Epithelial cell of esophagus (primary cell): ENCODE data around the gene RPL31.

Experiments
- DNase-seq: peaks from one replicate; pipeline ENCODE4 v3.0.0; 2010; ENCODE audit warnings: low read depth
- H3K4me3 ChIP-seq: 2 replicates; pipeline ENCODE4 v1.5.1; 2011; ENCODE audit warnings: mild to moderate bottlenecking, low read length, control low read depth
- TF ChIP-seq, protein P1 (sequence below): IDR thresholded peaks from 2 replicates; pipeline ENCODE4 v1.5.1; 2011; ENCODE audit warnings: low read depth, mild to moderate bottlenecking, low read length, control low read depth, inconsistent platforms; ENCODE audit not compliant: insufficient read depth; ENCODE audit errors: missing control alignments

RPL31 gene

DNA sequence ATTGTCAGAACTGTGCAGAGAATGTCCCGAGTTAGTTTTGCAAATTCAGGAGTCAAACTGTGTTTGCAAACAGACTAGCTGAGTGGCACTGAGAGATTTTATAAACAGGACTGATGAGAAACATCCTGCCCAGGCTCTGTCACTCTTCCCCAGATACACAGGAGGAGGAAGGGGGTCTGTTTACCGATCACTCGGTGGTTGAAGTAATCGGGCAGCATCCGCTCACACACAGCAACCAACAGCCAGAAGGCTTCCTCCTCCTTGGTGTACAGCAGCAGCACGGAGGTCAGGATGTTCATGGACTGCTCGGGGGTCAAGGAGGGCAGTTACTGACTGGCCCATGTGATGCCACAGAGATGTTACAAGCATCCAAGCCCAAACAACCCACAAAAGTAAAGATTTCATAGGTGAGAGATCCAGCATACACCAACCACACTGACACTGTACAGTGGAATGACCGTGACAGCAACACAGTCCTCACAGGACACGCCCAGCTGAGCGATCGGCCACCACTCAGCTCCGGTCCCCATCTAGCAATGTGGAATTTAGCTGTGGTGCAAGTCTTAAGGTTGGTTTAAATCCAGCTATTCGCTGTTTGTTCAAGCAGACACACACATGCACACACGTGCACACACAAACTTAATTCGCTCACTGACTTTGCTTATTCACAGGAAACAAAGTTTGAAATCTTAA is 30.1 kb downstream of the RPL31 start:
- TF ChIP-seq, protein P1, sequence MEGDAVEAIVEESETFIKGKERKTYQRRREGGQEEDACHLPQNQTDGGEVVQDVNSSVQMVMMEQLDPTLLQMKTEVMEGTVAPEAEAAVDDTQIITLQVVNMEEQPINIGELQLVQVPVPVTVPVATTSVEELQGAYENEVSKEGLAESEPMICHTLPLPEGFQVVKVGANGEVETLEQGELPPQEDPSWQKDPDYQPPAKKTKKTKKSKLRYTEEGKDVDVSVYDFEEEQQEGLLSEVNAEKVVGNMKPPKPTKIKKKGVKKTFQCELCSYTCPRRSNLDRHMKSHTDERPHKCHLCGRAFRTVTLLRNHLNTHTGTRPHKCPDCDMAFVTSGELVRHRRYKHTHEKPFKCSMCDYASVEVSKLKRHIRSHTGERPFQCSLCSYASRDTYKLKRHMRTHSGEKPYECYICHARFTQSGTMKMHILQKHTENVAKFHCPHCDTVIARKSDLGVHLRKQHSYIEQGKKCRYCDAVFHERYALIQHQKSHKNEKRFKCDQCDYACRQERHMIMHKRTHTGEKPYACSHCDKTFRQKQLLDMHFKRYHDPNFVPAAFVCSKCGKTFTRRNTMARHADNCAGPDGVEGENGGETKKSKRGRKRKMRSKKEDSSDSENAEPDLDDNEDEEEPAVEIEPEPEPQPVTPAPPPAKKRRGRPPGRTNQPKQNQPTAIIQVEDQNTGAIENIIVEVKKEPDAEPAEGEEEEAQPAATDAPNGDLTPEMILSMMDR: no peak
- DNase-seq: no peak
- H3K4me3 ChIP-seq: no peak overlapping the region

DNA sequence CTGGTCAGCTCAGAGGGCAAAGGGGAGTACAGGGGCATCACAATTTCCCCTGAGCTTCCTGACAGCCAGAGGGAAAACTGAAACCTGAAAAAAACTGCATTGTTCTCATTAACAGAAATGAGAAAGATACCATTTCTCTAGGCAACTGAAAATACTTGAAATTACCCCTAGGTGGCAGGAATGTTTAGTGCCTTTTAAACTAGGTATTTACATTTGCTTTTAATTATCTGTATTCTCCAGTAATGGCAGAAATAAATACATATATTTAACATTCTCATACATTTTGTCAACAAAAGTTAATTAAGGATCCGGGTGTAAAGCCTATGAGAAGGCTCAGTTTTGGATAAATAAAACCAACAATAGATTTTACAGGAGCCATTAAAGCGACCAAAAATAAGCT is 34.5 kb downstream of the RPL31 start:
- H3K4me3 ChIP-seq: no peak overlapping the region
- TF ChIP-seq, protein P1: peak; percentile 40
- peak; percentile 30 for DNase-seq

DNA sequence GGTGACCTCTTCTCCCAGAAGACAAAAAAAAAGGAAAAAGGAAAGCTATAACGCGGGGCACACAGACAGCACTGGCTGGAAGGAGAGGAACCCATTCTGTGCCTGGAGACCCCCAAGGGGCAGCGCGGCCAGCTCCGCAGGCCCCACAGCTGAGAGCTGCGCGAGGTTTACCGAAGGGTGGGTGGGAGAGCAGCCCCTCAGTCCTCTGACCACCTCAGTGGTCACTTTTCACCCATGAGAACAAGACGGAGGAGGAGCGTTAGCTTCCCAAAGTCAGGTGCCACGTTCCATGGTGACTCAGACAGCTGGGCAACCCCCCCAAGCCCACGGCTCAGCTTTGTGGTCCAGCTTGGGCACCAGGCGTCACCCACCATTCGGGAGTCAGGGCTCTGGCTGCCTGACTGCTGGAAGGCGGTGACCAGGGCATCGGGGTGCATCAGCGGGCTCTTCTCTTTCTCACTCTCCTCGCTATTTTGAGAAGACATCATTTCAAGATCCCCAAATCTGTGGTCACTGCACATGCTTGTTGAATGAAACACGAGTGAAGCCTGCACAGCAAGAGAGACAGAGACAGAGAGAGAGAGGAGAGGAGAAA is 35.2 kb downstream of the RPL31 start:
- no peak for DNase-seq
- H3K4me3 ChIP-seq: no peak overlapping the region
- TF ChIP-seq, protein P1: no peak

DNA sequence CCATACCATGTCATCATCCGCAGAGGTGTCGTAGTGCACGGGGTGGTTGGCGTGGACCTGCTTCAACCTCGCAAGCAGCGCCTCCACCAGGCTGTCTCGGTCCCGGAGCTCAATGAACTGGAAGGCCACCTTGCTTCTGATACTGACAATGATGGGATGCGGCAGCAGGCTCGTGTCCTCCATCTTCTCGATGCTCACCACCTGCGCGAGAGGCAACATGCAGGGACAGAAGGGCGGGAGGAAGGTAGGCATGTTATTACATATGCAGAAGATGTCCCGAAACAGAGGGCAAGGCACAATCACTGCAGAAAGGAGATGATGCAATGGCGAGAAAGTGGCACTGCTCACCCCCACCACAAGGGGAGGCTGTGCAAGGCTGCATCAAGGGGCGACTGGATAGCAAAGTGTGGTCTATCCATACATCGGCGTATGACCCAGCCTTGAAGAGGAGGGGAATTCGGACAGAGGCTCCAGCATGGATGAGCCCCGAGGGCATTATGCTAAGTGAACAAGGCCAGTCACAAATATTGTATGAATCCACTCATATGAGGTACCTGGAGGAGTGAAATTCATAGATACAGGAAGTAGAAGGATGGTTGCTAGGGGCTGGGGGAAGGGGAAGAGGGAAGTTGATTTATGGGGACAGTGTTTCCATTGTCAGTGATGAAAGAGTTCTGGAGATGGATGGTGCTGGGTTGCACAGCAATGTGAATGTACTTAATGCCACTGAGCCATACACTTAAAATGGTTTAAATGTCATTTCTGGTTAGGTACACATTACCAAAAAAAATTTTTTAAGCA is 36.6 kb downstream of the RPL31 start:
- peak; percentile 42 for DNase-seq
- TF ChIP-seq, protein P1: peak; percentile 77
- no peak overlapping the region for H3K4me3 ChIP-seq

DNA sequence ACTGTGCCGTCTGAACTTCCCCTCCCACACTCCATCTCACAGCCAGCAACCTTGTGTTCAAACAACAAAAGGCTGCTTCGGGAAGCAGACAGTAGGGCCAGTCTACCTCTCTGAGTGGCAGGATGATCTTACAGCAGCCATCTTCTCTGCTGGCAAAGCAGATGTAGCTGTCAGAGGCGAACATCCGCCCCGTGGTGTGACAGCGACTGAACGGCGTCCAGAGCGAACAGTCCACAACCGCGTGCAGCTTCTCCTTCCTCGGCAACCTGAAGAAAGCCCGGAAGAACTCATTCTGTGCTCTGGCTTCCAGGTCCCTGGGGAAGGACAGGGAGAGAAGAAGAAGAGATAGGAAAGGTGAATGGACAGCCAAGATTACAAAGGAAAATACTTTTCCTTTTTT is 38.0 kb downstream of the RPL31 start:
- no peak for DNase-seq
- TF ChIP-seq, protein P1: no peak
- H3K4me3 ChIP-seq: no peak overlapping the region

DNA sequence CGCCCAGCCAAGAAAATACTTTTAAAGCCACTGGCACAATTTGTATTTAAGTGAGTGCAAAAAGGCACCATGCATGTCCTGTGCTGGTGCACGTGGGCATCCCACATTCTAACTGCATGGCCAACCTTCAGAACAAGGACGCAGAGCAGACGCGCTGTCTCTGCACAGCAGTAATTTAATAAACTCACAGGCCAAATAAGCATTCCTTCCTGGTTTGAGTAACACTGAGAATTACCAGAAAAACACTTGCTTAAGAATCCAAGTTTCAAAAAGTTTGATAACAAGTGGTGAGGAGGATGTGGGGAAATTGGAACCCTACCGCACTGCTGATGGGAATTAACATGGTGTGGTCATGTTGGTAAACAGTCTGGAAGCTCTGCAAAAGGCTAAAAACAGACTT is 38.7 kb downstream of the RPL31 start:
- TF ChIP-seq, protein P1: no peak
- H3K4me3 ChIP-seq: no peak overlapping the region

More for the DNA sequence above, 38.7 kb downstream of the RPL31 start:
- DNase-seq: no peak
